Stomach (tissue), 9 donors: ENCODE results near the gene DUSP16. TPM values are rescaled to one million over a fixed set of nuclear protein-coding genes. Genes with fewer than 3 reads are reported as not detected.

Source experiments
- DNase-seq, 2 donors: peaks; one replicate each; pipeline versions ENCODE4 v3.0.0 to v3.0.0-alpha.2; 2013 to 2019
- H3K27ac ChIP-seq, 5 donors: fragments of 200-600 bp in 4 of 5; sonication (generic) in 4 of 5; one replicate each; pipeline ENCODE4 v1.5.1; 2013 to 2019; ENCODE audit warnings: mild to moderate bottlenecking in 1 of 5, moderate library complexity in 1 of 5
- H3K27me3 ChIP-seq, 3 donors: fragments of 200-600 bp; sonication (generic); one replicate each; pipeline ENCODE4 v1.5.1; 2017 to 2019; ENCODE audit warnings: mixed run types in 1 of 3
- H3K36me3 ChIP-seq, 4 donors: fragments of 200-600 bp; sonication (generic); 1 replicate in 3 of 4; 2 replicates in 1 of 4; pipeline ENCODE4 v1.5.1; 2016 to 2019
- H3K4me1 ChIP-seq, 4 donors: fragments of 200-600 bp; sonication (generic); one replicate each; pipeline ENCODE4 v1.5.1; 2016 to 2019
- H3K4me3 ChIP-seq, 4 donors: fragments of 200-600 bp; sonication (generic) in 3 of 4; one replicate each; pipeline ENCODE4 v1.5.1; 2016 to 2019; ENCODE audit warnings: mild to moderate bottlenecking in 1 of 4
- H3K9me3 ChIP-seq, 4 donors: fragments of 200-600 bp; sonication (generic); one replicate each; pipeline ENCODE4 v1.5.1; 2016 to 2019
- EP300 ChIP-seq: sonication (generic); formaldehyde crosslinking; IDR thresholded peaks from one replicate; pipeline ENCODE4 v1.6.1; 2017; ENCODE audit warnings: antibody characterized with exemption
- POLR2A ChIP-seq, 4 donors: fragments of 450-650 bp; IDR thresholded peaks; one replicate each; pipeline ENCODE4 v1.6.1; 2016; ENCODE audit warnings: antibody characterized with exemption in 4 of 4, control low read depth in 2 of 4, mild to moderate bottlenecking in 1 of 4, moderate library complexity in 1 of 4
- POLR2AphosphoS5 ChIP-seq, 3 donors: sonication (generic); formaldehyde crosslinking; IDR thresholded peaks; one replicate each; pipeline ENCODE4 v1.6.1; 2016; ENCODE audit warnings: antibody characterized with exemption in 3 of 3
- WGBS, 5 donors: extraction: QIAGEN DNeasy Blood & Tissue Kit in 3 of 5; methylation state at CpG; one replicate each; pipeline versions ENCODE4 v1.1.5 to v1.1.7; 2013 to 2018; 5-methylcytosine and 5-hydroxymethylcytosine counted together
- intact Hi-C: fragments of 100-400 bp; cut with DNase I; formaldehyde crosslinking; loops from one replicate; pipeline ENCODE4 v1.15.1; 2023; ENCODE audit warnings: low total_unique reads
- polyA plus RNA-seq, 3 donors: library from polyadenylated mRNA; stranded (reverse); fragments of 200-250 nt; gene quantifications; one replicate each; pipeline ENCODE4 v1.2.3, GENCODE V29; 2013
- total RNA-seq, 5 donors: library from RNA; depleted of rRNA; stranded (reverse); fragments of >200 nt; gene quantifications; one replicate each; pipeline versions ENCODE4 v1.1.0 to v1.2.3, GENCODE V29; 2014 to 2016
- TF ChIP-seq, protein P1 (sequence below), 7 experiments: fragments of 450-650 bp in 4 of 7; fragments of 200-600 bp in 3 of 7; sonication (generic) in 3 of 7; IDR thresholded peaks; one replicate each; pipeline ENCODE4 v1.5.1; 2016 to 2019; ENCODE audit warnings: antibody characterized with exemption in 7 of 7, control low read depth in 2 of 7, mild to moderate bottlenecking in 1 of 7
- donor health status: healthy with polysubstance abuse.
- donor health status: Bipolar disorder and iron deficiency.
- donor health status: healthy.

DUSP16 gene
- total and polyA plus RNA-seq, 8 donors, result 4.9 to 34.8 (median 22.6) TPM

DNA sequence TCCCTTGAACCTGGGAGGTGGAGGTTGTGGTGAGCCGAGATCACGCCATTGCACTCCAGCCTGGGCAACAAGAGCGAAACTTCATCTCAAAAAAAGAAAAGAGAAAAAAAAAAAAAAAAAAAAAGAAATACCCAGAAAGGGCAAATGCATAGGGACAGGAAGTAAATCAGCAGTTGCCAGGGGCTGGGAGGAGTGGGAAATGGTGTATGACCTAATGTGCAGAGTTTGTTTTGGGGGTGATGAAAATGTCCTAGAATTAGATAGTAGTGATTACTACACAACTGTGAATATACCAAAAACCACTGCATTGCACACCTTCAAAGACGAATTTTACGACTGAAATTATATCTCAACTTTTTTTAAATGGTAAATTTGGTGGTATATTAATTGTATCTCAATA is 20.4 kb downstream of the DUSP16 start:
- H3K9me3 ChIP-seq, result no peaks in the 10 kb centered on the region
- H3K27me3 ChIP-seq, result no peaks in the 10 kb centered on the region
- H3K4me3 ChIP-seq, result no peak overlapping the region
- no peak overlapping the region for H3K27ac ChIP-seq
- intact Hi-C loops, result no loop called here
- WGBS, 5 donors, result 91 to 98% (median 95%) methylated on average over 5 of the region's 5 CpGs
- no peaks in the 10 kb centered on the region for H3K36me3 ChIP-seq
- no peak for TF ChIP-seq POLR2AphosphoS5 (IDR thresholded peaks at IDR 0.05)
- TF ChIP-seq, protein P1, sequence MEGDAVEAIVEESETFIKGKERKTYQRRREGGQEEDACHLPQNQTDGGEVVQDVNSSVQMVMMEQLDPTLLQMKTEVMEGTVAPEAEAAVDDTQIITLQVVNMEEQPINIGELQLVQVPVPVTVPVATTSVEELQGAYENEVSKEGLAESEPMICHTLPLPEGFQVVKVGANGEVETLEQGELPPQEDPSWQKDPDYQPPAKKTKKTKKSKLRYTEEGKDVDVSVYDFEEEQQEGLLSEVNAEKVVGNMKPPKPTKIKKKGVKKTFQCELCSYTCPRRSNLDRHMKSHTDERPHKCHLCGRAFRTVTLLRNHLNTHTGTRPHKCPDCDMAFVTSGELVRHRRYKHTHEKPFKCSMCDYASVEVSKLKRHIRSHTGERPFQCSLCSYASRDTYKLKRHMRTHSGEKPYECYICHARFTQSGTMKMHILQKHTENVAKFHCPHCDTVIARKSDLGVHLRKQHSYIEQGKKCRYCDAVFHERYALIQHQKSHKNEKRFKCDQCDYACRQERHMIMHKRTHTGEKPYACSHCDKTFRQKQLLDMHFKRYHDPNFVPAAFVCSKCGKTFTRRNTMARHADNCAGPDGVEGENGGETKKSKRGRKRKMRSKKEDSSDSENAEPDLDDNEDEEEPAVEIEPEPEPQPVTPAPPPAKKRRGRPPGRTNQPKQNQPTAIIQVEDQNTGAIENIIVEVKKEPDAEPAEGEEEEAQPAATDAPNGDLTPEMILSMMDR (IDR thresholded peaks at IDR 0.05), result no peak
- TF ChIP-seq EP300, result no peak
- no peak for TF ChIP-seq POLR2A (IDR thresholded peaks at IDR 0.05)
- no peak for DNase-seq
- H3K4me1 ChIP-seq, result peaks cover 0 to 47% (median 19%) of the 10 kb centered on the region in 4 donors

DNA sequence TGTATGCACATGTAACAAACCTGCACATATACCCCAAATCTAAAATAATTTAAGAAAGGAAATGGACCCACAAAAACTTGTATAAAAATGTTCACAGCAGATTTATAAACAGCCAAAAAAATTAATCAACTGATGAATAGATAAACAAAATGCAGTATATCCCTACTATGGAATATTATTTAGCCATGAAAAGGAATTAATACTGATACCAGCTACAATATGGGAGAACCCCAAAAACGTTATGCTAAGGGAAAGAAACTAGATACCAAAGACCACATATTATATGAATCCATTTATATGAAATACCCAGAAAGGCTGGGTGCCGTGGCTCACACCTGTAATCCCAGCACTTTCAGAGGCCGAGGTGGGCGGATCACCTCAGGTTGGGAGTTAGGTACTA is 20.9 kb downstream of the DUSP16 start:
- no peak overlapping the region for H3K27ac ChIP-seq
- peaks cover 0 to 43% (median 17%) of the 10 kb centered on the region in 4 donors for H3K4me1 ChIP-seq
- intact Hi-C loops, result no loop called here
- no peak for TF ChIP-seq EP300
- TF ChIP-seq, protein P1 (IDR thresholded peaks at IDR 0.05), result no peak
- TF ChIP-seq POLR2AphosphoS5 (IDR thresholded peaks at IDR 0.05), result no peak
- TF ChIP-seq POLR2A (IDR thresholded peaks at IDR 0.05), result no peak
- H3K4me3 ChIP-seq, result no peak overlapping the region
- DNase-seq, result no peak
- WGBS, 5 donors, result 89 to 99% (median 97%) methylated on average over 4 of the region's 4 CpGs
- no peaks in the 10 kb centered on the region for H3K9me3 ChIP-seq
- no peaks in the 10 kb centered on the region for H3K27me3 ChIP-seq
- H3K36me3 ChIP-seq, result no peaks in the 10 kb centered on the region

DNA sequence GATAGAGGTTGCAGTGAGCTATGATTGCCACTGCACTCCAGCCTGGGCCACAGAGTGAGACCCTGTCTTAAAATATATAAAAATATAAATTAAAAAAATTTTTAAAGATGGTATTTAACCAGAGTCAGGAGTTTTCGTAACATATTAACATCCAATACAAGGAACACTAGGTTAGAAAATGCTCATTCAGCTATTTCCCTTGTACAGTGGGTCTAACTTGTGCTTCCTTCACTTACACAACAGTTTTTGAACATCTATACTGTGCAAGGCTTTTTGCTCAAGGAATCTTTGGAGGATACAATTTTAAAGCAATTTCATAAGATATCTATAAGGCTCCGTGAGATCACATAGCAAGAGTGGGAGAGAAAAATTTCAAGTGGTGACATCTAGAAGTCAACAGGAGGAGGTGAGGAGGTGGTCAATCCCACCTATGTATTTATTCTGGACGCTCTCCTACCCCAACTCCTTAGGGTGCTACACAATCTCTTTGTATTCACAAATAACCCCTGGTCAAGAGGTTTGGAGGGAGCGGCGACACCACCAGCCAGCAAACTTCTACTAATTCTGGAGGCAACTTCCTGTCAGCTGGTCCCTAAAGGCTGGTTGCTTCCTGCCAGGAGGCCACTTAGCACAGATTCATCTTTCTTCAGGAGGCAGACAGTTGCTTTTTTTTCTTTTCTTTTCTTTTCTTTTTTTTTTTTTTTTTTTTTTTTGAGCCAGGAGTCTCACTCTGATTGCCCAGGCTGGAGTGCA is 22.2 kb downstream of the DUSP16 start:
- WGBS, 5 donors, result 74 to 93% (median 87%) methylated on average over 5 of the region's 5 CpGs
- Histone ChIP-seq H3K36me3 (no peaks in the 10 kb centered on the region), H3K4me3 (no peak overlapping the region), H3K27me3 (no peaks in the 10 kb centered on the region), H3K9me3 (no peaks in the 10 kb centered on the region), H3K27ac (peak overlapping the region; percentile 30 to 77 (median 63)), H3K4me1 (peaks cover 0 to 49% (median 18%) of the 10 kb centered on the region in 4 donors)
- intact Hi-C loops, result no loop called here
- DNase-seq, result peak in 1 of 2 donors; percentile 37
- TF ChIP-seq EP300 (no peak), POLR2AphosphoS5 (IDR thresholded peaks at IDR 0.05) (no peak)

DNA sequence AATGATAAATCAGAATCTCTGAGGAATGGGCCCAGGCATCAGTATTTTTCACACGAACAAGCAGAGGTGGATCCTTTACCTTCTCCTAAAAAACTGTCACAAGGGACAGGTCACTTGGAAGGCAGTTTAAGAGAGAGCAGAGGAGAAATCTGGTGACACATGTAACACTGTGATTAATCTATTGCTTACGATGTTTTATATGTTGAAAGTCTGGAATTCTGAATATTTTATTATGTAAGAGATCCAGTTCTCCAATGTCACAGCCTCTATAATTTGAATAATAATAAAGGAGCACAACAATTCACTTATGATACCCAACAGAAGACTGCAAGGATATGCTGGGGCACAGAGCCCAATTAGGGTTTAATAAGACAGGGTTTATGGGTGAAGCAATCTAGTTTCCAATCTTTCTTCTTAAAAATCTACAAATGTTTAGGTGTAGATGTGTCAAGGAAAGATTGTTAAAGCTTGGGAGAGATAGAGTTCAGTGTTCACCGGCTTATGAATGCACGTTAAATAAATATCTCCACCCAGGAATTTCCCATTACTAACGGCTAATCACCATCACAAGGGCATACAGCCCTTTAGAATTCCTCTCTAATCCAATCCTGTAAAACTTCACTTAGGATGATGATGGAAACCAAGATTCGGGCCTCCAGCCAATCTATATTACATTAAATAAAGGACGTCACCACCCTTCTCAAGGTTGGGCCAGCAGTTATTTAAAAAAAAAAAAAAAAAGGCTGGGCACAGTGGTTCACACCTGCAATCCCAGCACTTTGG is 23.4 kb downstream of the DUSP16 start:
- Histone ChIP-seq H3K9me3 (no peaks in the 10 kb centered on the region), H3K4me1 (peaks cover 8 to 59% (median 25%) of the 10 kb centered on the region in 4 donors), H3K36me3 (no peaks in the 10 kb centered on the region), H3K27me3 (no peaks in the 10 kb centered on the region), H3K27ac (peak overlapping the region; percentile 5 to 77 (median 68)), H3K4me3 (no peak overlapping the region)
- peak in 1 of 2 donors; percentile 76 for DNase-seq
- intact Hi-C loops, result no loop called here
- WGBS, 5 donors, result 35 to 45% (median 40%) methylated on average over 7 of the region's 7 CpGs
- TF ChIP-seq POLR2AphosphoS5 (IDR thresholded peaks at IDR 0.05), result peak in 1 of 3 donors; percentile 28
- TF ChIP-seq, protein P1 (IDR thresholded peaks at IDR 0.05), result no peak
